ENCODE results near the gene PLCB4. TPM values are rescaled to one million over a fixed set of nuclear protein-coding genes. Genes with fewer than 3 reads are reported as not detected.

PLCB4 gene
- total RNA-seq, 2 experiments from 2014 or later, result not detected

DNA sequence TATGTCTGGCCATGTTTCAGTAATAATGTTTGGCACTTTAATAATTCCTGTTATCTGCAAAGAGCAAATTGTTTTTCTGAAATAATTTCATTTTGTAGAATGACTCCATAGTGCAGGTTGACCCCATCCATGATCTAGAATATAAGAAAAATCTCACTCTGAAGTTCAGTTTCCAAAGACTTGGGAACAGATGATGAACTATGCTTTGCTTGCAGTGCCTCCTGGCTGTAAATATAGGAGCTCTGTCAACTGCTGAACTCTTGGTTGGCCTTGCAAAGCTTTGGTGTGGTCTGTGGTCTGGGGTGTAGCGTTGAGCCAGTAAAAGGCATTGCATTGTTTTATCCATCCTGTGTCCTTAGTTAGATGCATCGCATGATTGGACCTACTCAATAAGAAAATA, 104.0 kb downstream of the PLCB4 start:
- ChIA-PET CTCF (no interaction called here), POLR2A (no interaction called here)
- Mint-ChIP-seq H3K9me3 (ENCODE audit: insufficient read depth) (no peaks in the 10 kb centered on the region), H3K36me3 (ENCODE audit: low read depth) (no peaks in the 10 kb centered on the region), H3K27me3 (ENCODE audit: low read depth) (no peaks in the 10 kb centered on the region), H3K4me1 (ENCODE audit: low read depth) (no peaks in the 10 kb centered on the region), H3K4me3 (no peak overlapping the region), H3K27ac (no peak overlapping the region)
- DNase-seq (no peak), ATAC-seq (no peak)

GRCh38 chr20:9177278-9177677, 108.4 kb downstream of the PLCB4 start:
- ATAC-seq, result no peak
- H3K27ac Mint-ChIP-seq, result no peak overlapping the region

DNA sequence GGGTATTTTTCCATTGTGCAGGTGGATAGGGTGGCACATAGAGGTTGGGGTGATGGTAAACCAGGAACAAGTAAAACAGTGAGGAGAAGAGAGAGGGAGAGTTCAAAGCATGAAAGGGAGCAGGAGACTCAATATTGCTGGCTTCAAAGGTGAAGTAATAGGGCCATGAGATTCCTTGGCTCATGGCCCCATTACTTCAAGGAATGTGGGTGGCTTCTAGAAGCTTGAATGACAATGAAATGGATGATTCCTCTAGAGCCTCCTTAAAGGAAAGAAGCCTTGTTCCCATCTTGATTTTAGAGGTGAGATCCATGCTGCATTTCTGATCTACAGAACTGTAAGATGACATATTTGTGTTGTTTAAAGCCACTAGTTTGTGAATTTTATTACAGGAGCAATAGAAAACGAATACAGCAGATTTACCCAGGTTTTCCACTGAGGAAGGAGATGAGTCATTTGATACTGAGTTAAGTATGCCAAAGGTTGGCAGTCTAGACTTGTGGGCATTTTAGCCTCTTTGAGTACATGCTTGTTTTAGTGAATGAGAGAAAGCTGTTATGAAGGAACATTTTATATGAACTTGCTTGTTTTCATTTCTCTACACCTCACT, 110.4 kb downstream of the PLCB4 start:
- POLR2A ChIA-PET, result no interaction called here
- CTCF ChIA-PET, result no interaction called here
- Mint-ChIP-seq H3K27ac (no peak overlapping the region), H3K9me3 (ENCODE audit: insufficient read depth) (peaks cover 4% of the 10 kb centered on the region), H3K36me3 (ENCODE audit: low read depth) (no peaks in the 10 kb centered on the region), H3K27me3 (ENCODE audit: low read depth) (no peaks in the 10 kb centered on the region), H3K4me1 (ENCODE audit: low read depth) (no peaks in the 10 kb centered on the region), H3K4me3 (no peak overlapping the region)
- ATAC-seq, result no peak
- DNase-seq, result no peak

More at GRCh38 chr20:9177278-9177677, 108.4 kb downstream of the PLCB4 start:
- ChIA-PET POLR2A (no interaction called here), CTCF (no interaction called here)
- no peak for DNase-seq
- Mint-ChIP-seq H3K9me3 (ENCODE audit: insufficient read depth) (no peaks in the 10 kb centered on the region), H3K36me3 (ENCODE audit: low read depth) (no peaks in the 10 kb centered on the region), H3K4me1 (ENCODE audit: low read depth) (no peaks in the 10 kb centered on the region), H3K4me3 (no peak overlapping the region), H3K27me3 (ENCODE audit: low read depth) (no peaks in the 10 kb centered on the region)

GRCh38 chr20:9179867-9180266, 111.0 kb downstream of the PLCB4 start:
- Mint-ChIP-seq H3K4me3 (no peak overlapping the region), H3K36me3 (ENCODE audit: low read depth) (no peaks in the 10 kb centered on the region), H3K27ac (no peak overlapping the region), H3K27me3 (ENCODE audit: low read depth) (no peaks in the 10 kb centered on the region), H3K9me3 (ENCODE audit: insufficient read depth) (peaks cover 4% of the 10 kb centered on the region), H3K4me1 (ENCODE audit: low read depth) (no peaks in the 10 kb centered on the region)
- ATAC-seq (no peak), DNase-seq (no peak)
- ChIA-PET POLR2A (no interaction called here), CTCF (no interaction called here)

DNA sequence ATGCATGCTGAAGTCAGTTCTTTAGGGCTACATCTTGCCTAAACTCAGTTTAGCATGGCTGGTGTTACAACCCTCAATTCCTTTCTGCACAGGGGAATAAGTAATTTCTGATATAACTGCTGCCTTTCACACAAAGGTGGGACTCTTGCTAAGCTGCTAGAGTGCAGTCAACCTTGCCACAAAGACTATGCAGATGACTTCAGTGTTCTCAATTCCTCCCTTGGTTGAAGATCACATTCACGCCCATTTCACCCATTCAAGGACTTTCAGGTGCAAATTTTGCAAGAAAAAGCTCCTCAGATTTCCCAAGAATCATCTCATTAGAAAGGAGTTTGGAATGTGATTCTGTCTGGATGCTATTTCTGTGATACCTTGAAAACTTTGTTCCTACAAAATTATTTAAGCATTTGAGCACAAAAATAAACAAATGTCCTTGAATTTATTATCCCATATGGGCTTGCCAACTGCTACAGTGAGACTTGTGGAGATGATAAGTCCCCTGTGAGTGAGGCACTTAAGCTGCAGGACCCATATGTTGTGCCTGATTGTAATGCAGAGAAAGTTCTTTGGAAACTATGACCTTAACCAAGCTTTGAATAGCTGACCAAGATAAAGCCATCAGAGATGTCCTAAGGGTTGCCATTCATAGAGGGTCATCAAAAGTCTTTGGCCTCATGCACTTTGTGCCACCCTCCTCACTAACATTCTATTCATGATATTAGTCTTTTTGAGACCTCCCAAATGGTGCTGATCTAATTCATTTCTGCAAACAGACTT, 111.8 kb downstream of the PLCB4 start:
- POLR2A ChIA-PET, result no interaction called here
- H3K27ac Mint-ChIP-seq, result no peak overlapping the region

DNA sequence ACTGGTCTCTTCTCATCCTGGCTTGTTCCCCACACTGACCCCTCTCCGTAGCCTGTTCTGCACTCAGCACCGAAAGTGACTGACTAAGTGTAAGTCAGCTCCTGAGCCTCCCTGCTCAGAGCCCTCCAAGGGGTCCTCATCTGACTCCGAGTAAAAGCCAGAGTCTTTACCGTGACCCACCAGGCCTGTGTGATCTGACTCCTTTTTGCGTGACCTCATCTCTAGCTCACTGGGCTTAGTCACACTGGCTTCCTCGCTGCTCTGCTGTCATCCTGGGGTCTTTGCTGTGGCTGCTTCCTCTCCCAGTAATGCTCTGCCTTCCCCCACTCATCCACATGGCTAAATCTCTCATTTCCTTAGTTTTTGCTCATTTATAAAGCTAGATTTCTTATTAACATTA, 116.6 kb downstream of the PLCB4 start:
- H3K36me3 Mint-ChIP-seq (ENCODE audit: low read depth), result no peaks in the 10 kb centered on the region
- H3K9me3 Mint-ChIP-seq (ENCODE audit: insufficient read depth), result peaks cover 4% of the 10 kb centered on the region
- no peak overlapping the region for H3K4me3 Mint-ChIP-seq
- CTCF ChIA-PET, result no interaction called here
- H3K27me3 Mint-ChIP-seq (ENCODE audit: low read depth), result no peaks in the 10 kb centered on the region
- POLR2A ChIA-PET, result no interaction called here
- H3K4me1 Mint-ChIP-seq (ENCODE audit: low read depth), result no peaks in the 10 kb centered on the region
- DNase-seq (no peak), ATAC-seq (no peak)
- no peak overlapping the region for H3K27ac Mint-ChIP-seq

More for the DNA sequence above, 111.8 kb downstream of the PLCB4 start:
- H3K27me3 Mint-ChIP-seq (ENCODE audit: low read depth), result no peaks in the 10 kb centered on the region
- peaks cover 4% of the 10 kb centered on the region for H3K9me3 Mint-ChIP-seq (ENCODE audit: insufficient read depth)
- no peak overlapping the region for H3K4me3 Mint-ChIP-seq
- CTCF ChIA-PET, result no interaction called here
- no peaks in the 10 kb centered on the region for H3K4me1 Mint-ChIP-seq (ENCODE audit: low read depth)
- DNase-seq (no peak), ATAC-seq (no peak)
- no peaks in the 10 kb centered on the region for H3K36me3 Mint-ChIP-seq (ENCODE audit: low read depth)

- ATAC-seq (no peak), DNase-seq (no peak)
- H3K9me3 Mint-ChIP-seq (ENCODE audit: insufficient read depth), result peaks cover 4% of the 10 kb centered on the region
- no peak overlapping the region for H3K27ac Mint-ChIP-seq
- ChIA-PET POLR2A (no interaction called here), CTCF (no interaction called here)
- H3K27me3 Mint-ChIP-seq (ENCODE audit: low read depth), result no peaks in the 10 kb centered on the region
- H3K4me3 Mint-ChIP-seq, result no peak overlapping the region
- H3K36me3 Mint-ChIP-seq (ENCODE audit: low read depth), result no peaks in the 10 kb centered on the region
- no peaks in the 10 kb centered on the region for H3K4me1 Mint-ChIP-seq (ENCODE audit: low read depth)
Measured at GRCh38 chr20:9186396-9186795, 117.5 kb downstream of the PLCB4 start.

- ATAC-seq (no peak), DNase-seq (no peak)
- H3K27me3 Mint-ChIP-seq (ENCODE audit: low read depth), result no peaks in the 10 kb centered on the region
- H3K9me3 Mint-ChIP-seq (ENCODE audit: insufficient read depth), result peaks cover 4% of the 10 kb centered on the region
- ChIA-PET POLR2A (no interaction called here), CTCF (no interaction called here)
- H3K4me3 Mint-ChIP-seq, result no peak overlapping the region
- H3K36me3 Mint-ChIP-seq (ENCODE audit: low read depth), result no peaks in the 10 kb centered on the region
- no peak overlapping the region for H3K27ac Mint-ChIP-seq
- no peaks in the 10 kb centered on the region for H3K4me1 Mint-ChIP-seq (ENCODE audit: low read depth)
Measured at GRCh38 chr20:9195031-9195430, 126.1 kb downstream of the PLCB4 start.

DNA sequence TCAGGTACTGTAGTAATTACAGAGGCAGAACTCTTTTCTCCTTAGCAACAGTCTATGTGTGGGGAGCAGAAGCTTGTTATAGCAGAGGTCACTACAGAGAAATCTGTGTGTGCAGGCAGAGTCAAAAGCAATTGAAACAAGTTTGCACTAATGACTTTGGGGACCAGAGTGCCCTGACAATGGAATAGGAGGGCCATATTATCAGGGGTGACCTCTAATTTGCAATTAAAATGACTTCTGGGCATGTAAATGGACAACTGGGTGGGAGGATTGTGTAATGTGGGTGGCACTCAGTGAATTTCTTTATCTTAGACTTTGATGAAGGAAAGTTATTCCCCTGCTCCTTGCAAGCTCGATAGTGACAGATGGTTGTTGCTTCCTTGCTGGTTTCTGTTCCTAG, 127.2 kb downstream of the PLCB4 start:
- DNase-seq (no peak), ATAC-seq (no peak)
- no peak overlapping the region for H3K4me3 Mint-ChIP-seq
- H3K4me1 Mint-ChIP-seq (ENCODE audit: low read depth), result no peaks in the 10 kb centered on the region
- ChIA-PET POLR2A (no interaction called here), CTCF (no interaction called here)
- no peak overlapping the region for H3K27ac Mint-ChIP-seq
- H3K36me3 Mint-ChIP-seq (ENCODE audit: low read depth), result no peaks in the 10 kb centered on the region
- no peaks in the 10 kb centered on the region for H3K27me3 Mint-ChIP-seq (ENCODE audit: low read depth)
- peaks cover 4% of the 10 kb centered on the region for H3K9me3 Mint-ChIP-seq (ENCODE audit: insufficient read depth)

DNA sequence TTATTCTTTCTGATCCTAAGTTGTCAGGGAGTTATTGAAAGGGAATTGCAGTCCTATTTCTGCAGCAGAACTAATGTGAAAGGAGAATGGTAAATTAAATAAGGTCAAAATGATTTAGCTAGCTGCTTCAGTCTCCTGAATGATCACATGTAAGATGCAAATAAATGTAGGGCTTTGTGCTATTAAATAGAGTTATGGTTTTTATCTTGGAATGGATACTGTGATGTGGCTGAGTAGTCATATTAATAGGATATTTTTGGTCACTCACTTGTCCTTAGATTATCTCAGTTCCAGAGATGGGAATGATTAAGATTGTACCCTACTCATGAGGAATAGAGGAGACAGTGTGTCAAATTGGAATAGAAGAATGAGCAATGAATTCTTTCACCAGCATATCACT, 129.6 kb downstream of the PLCB4 start:
- no peak overlapping the region for H3K4me3 Mint-ChIP-seq
- no peak overlapping the region for H3K27ac Mint-ChIP-seq
- H3K27me3 Mint-ChIP-seq (ENCODE audit: low read depth), result no peaks in the 10 kb centered on the region
- no peaks in the 10 kb centered on the region for H3K36me3 Mint-ChIP-seq (ENCODE audit: low read depth)
- peaks cover 4% of the 10 kb centered on the region for H3K9me3 Mint-ChIP-seq (ENCODE audit: insufficient read depth)
- ATAC-seq (no peak), DNase-seq (no peak)
- ChIA-PET CTCF (no interaction called here), POLR2A (no interaction called here)
- no peaks in the 10 kb centered on the region for H3K4me1 Mint-ChIP-seq (ENCODE audit: low read depth)

DNA sequence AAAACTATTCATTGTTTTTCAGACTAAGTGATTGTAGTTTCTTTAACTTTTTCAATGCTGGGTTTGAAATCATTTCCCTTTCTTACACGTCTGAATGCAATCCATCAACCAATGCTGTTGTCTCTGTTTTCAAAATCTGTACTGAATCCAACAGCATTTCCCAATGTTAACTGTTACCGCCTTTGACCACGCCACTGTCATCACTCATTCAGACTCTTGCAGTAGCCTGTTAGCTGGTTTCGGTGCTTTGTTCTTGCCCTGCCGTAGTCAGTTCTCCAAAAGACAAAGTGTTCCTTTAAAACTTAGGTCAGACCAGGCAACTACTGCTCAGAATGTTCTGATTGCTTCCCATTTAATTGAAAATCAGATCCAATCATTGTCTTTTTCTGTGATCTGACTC, 131.3 kb downstream of the PLCB4 start:
- DNase-seq, result no peak
- ChIA-PET CTCF (no interaction called here), POLR2A (no interaction called here)
- Mint-ChIP-seq H3K9me3 (ENCODE audit: insufficient read depth) (peaks cover 3% of the 10 kb centered on the region), H3K27ac (no peak overlapping the region), H3K4me1 (ENCODE audit: low read depth) (no peaks in the 10 kb centered on the region), H3K36me3 (ENCODE audit: low read depth) (no peaks in the 10 kb centered on the region), H3K4me3 (no peak overlapping the region), H3K27me3 (ENCODE audit: low read depth) (no peaks in the 10 kb centered on the region)
- no peak for ATAC-seq

GRCh38 chr20:9200620-9201019, 131.7 kb downstream of the PLCB4 start:
- no peaks in the 10 kb centered on the region for H3K4me1 Mint-ChIP-seq (ENCODE audit: low read depth)
- POLR2A ChIA-PET, result no interaction called here
- CTCF ChIA-PET, result no interaction called here
- ATAC-seq, result no peak
- no peak overlapping the region for H3K4me3 Mint-ChIP-seq
- H3K36me3 Mint-ChIP-seq (ENCODE audit: low read depth), result no peaks in the 10 kb centered on the region
- peaks cover 3% of the 10 kb centered on the region for H3K9me3 Mint-ChIP-seq (ENCODE audit: insufficient read depth)
- H3K27me3 Mint-ChIP-seq (ENCODE audit: low read depth), result no peaks in the 10 kb centered on the region
- DNase-seq, result no peak
- no peak overlapping the region for H3K27ac Mint-ChIP-seq

Data from activated CD8-positive, alpha-beta T cell treated with anti-CD3 and anti-CD28 coated beads, Interleukin-2, amount 10 ng/mL, durations not matched to agents 7 days and 5 days (primary cell).